Heart left ventricle (tissue), 16 donors: ENCODE measurements around the gene PJA1. TPM values are rescaled to one million over a fixed set of nuclear protein-coding genes. Genes with fewer than 3 reads are reported as not detected.

Experiments
- ATAC-seq, 4 donors: fragments of 200-7000 bp; cut with Tn5 transposase; one replicate each; pipeline ENCODE4 v1.9.1; 2020 to 2022; ENCODE audit warnings: moderate library complexity in 4 of 4, mild to moderate bottlenecking in 3 of 4, moderate number of reproducible peaks in 1 of 4
- DNase-seq, 5 donors: peaks; one replicate each; pipeline ENCODE4 v3.0.0-alpha.2; 2020
- H3K27ac ChIP-seq, 12 donors: fragments of 200-600 bp; sonication (generic) in 4 of 12; one replicate each; pipeline versions ENCODE4 v1.5.0 to v1.8.0; 2016 to 2022; ENCODE audit warnings: mild to moderate bottlenecking in 2 of 12
- H3K27me3 ChIP-seq, 9 donors: fragments of 200-600 bp; sonication (generic) in 2 of 9; one replicate each; pipeline versions ENCODE4 v1.5.1 to v1.8.0; 2016 to 2022; ENCODE audit warnings: mild to moderate bottlenecking in 3 of 9
- H3K36me3 ChIP-seq, 9 donors: fragments of 200-600 bp; sonication (generic) in 2 of 9; one replicate each; pipeline versions ENCODE4 v1.5.0 to v1.8.0; 2018 to 2022; ENCODE audit warnings: mild to moderate bottlenecking in 2 of 9
- H3K4me1 ChIP-seq, 12 donors: fragments of 200-600 bp; sonication (generic) in 4 of 12; one replicate each; pipeline versions ENCODE4 v1.5.0 to v1.8.0; 2016 to 2022; ENCODE audit warnings: mild to moderate bottlenecking in 3 of 12
- H3K4me3 ChIP-seq, 12 donors: fragments of 200-600 bp; sonication (generic) in 4 of 12; one replicate each; pipeline versions ENCODE4 v1.5.0 to v1.8.0; 2017 to 2022; ENCODE audit warnings: mild to moderate bottlenecking in 9 of 12, moderate library complexity in 4 of 12
- H3K9me3 ChIP-seq, 12 donors: fragments of 200-600 bp; sonication (generic) in 4 of 12; one replicate each; pipeline versions ENCODE4 v1.5.0 to v1.8.0; 2016 to 2022; ENCODE audit warnings: mild to moderate bottlenecking in 1 of 12
- CTCF ChIP-seq, 12 donors: fragments of 200-600 bp; sonication (generic) in 4 of 12; IDR thresholded peaks; one replicate each; pipeline versions ENCODE4 v1.5.0 to v1.8.0; 2018 to 2022; ENCODE audit warnings: antibody characterized with exemption in 12 of 12, mild to moderate bottlenecking in 5 of 12
- POLR2A ChIP-seq, 2 donors: fragments of 450-650 bp; IDR thresholded peaks; one replicate each; pipeline ENCODE4 v1.6.1; 2017; ENCODE audit warnings: antibody characterized with exemption in 2 of 2, mild to moderate bottlenecking in 2 of 2, moderate library complexity in 2 of 2
- WGBS, 4 donors: extraction: QIAGEN DNeasy Blood & Tissue Kit in 2 of 4; methylation state at CpG; one replicate each; pipeline versions ENCODE4 v1.1.5 to v1.1.7; 2013 to 2018; 5-methylcytosine and 5-hydroxymethylcytosine counted together
- intact Hi-C, 10 donors: fragments of 100-400 bp; cut with DNase I; formaldehyde crosslinking; loops; one replicate each; pipeline versions ENCODE4 v1.11.1 to v1.14.2; 2022
- polyA plus RNA-seq, 2 donors: library from polyadenylated mRNA; stranded (reverse); fragments of 200-250 nt; gene quantifications; one replicate each; pipeline ENCODE4 v1.2.3, GENCODE V29; 2013
- total RNA-seq, 9 donors: library from RNA; depleted of rRNA in 2 of 9; stranded (reverse); fragments of >200 nt in 2 of 9; fragmentation: NEBNext Ultra II Directional in 3 of 9; extraction: Animal tissue kit (Norgen Biotek cat#: 25700) in 3 of 9; gene quantifications; one replicate each; pipeline versions ENCODE4 v1.1.0 to v1.2.4, GENCODE V29; 2016 to 2023
- donor health status: ischemic (EF 13 %, LVEDD 7.1; RV severe dilation, severe dysfunction).
- donor health status: healthy with polysubstance abuse.
- donor health status: DM: no; HTN: yes; CAD: no.
- donor health status: DM: no; HTN: no; CAD: no.
- donor health status: ischemic (EF 25% LVEDD 6.9; RV normal size, moderate dysfunction).
- donor health status: ischemic (EF 25% LVEDD 5.7; RV mildly dilated, moderate dysfunction).
- donor health status: healthy.
- donor health status: DM: yes; HTN: yes; CAD: no.
- donor health status: ischemic (EF 35%, LVEDD 5.7; RV mildly dilated, moderate dysfunction).
- donor health status: nonischemic (EF 11% LVEDD 7.7; RV severe dilation, severe dysfunction).
- donor health status: DM: yes; HTN: yes; CAD: no.
- donor health status: PGD.
- donor health status: ischemic (EF 29% LVEDD 5.4; RV normal size, mild dysfunction).
- donor health status: nonischemic (EF 23%, LVEDD 6.1; RV moderate dilation, normal function).

PJA1 gene
- total and polyA plus RNA-seq, 11 donors, result 4.3 to 20.1 (median 14.4) TPM

GRCh38 chrX:69146739-69147138 lies 18.5 kb downstream of the PJA1 start:
- H3K27ac ChIP-seq, result no peak overlapping the region
- intact Hi-C loops, result no loop called here
- no peaks in the 10 kb centered on the region for H3K36me3 ChIP-seq
- H3K4me3 ChIP-seq, result no peak overlapping the region
- H3K9me3 ChIP-seq, result no peaks in the 10 kb centered on the region
- no peak for ATAC-seq
- no peak for TF ChIP-seq POLR2A (IDR thresholded peaks at IDR 0.05)
- TF ChIP-seq CTCF (IDR thresholded peaks at IDR 0.05), result no peak
- 79 to 88% (median 83%) methylated on average over 4 of the region's 4 CpGs for WGBS, 4 donors
- peaks cover 0 to 25% (median 0%) of the 10 kb centered on the region in 9 donors for H3K27me3 ChIP-seq
- DNase-seq, result no peak
- H3K4me1 ChIP-seq, result no peaks in the 10 kb centered on the region

GRCh38 chrX:69145714-69146113 lies 19.5 kb downstream of the PJA1 start:
- DNase-seq (no peak), ATAC-seq (no peak)
- no peaks in the 10 kb centered on the region for H3K9me3 ChIP-seq
- 74 to 95% (median 86%) methylated on average over 5 of the region's 5 CpGs for WGBS, 4 donors
- no peak overlapping the region for H3K27ac ChIP-seq
- no peaks in the 10 kb centered on the region for H3K36me3 ChIP-seq
- no peaks in the 10 kb centered on the region for H3K4me1 ChIP-seq
- TF ChIP-seq POLR2A (IDR thresholded peaks at IDR 0.05) (no peak), CTCF (IDR thresholded peaks at IDR 0.05) (no peak)
- peaks cover 0 to 21% (median 0%) of the 10 kb centered on the region in 9 donors for H3K27me3 ChIP-seq
- intact Hi-C loops, result no loop called here
- no peak overlapping the region for H3K4me3 ChIP-seq

GRCh38 chrX:69144838-69145680 lies 20.2 kb downstream of the PJA1 start:
- intact Hi-C loops, result no loop called here
- ATAC-seq (no peak), DNase-seq (no peak)
- Histone ChIP-seq H3K27ac (no peak overlapping the region), H3K4me3 (no peak overlapping the region), H3K36me3 (no peaks in the 10 kb centered on the region), H3K27me3 (peaks cover 0 to 18% (median 0%) of the 10 kb centered on the region in 9 donors), H3K4me1 (no peaks in the 10 kb centered on the region), H3K9me3 (no peaks in the 10 kb centered on the region)
- TF ChIP-seq CTCF (IDR thresholded peaks at IDR 0.05) (no peak), POLR2A (IDR thresholded peaks at IDR 0.05) (no peak)
- WGBS, 4 donors, result 73 to 85% (median 79%) methylated on average over 7 of the region's 7 CpGs

GRCh38 chrX:69143530-69143929 lies 21.7 kb downstream of the PJA1 start:
- H3K27ac ChIP-seq, result no peak overlapping the region
- DNase-seq (no peak), ATAC-seq (no peak)
- H3K36me3 ChIP-seq, result no peaks in the 10 kb centered on the region
- 87 to 95% (median 90%) methylated on average over 7 of the region's 7 CpGs for WGBS, 4 donors
- H3K9me3 ChIP-seq, result no peaks in the 10 kb centered on the region
- TF ChIP-seq CTCF (IDR thresholded peaks at IDR 0.05) (no peak), POLR2A (IDR thresholded peaks at IDR 0.05) (no peak)
- intact Hi-C loops, result no loop called here
- no peak overlapping the region for H3K4me3 ChIP-seq
- H3K4me1 ChIP-seq, result no peaks in the 10 kb centered on the region
- H3K27me3 ChIP-seq, result peaks cover 0 to 12% (median 0%) of the 10 kb centered on the region in 9 donors
